NCI-H1436 (cell line): ENCODE data around the gene NPY4R.
"Not testable (repeated sequence)": the region's sequence is repeated elsewhere in the genome, so short reads cannot be mapped to it uniquely, and the experiment has no call there.

Source experiments
- DNase-seq: peaks from one replicate; lab custom pipeline; 2025; lab: John Stamatoyannopoulos, UW

The NPY4R gene

DNA sequence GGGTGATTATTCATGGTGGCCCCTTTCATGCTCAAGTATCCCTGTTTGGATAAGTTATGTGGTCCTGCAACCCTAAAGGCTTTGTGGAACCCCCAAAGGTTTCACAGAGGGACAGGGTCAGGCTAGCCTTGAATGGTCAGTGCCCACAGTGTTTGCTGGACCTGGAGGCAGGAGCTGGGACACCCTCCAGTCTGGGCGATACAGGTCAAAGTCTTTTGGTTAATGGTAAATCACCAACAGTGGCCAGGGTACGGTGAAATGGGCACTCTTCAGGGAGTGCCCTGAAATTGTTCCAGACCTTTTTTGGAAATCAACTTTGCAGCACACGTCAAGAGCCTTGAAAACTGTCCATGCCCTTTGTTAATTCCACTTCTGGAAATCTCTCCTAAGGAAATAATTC, 8.7 kb downstream of the NPY4R start:
- DNase-seq, result not testable (repeated sequence)

DNA sequence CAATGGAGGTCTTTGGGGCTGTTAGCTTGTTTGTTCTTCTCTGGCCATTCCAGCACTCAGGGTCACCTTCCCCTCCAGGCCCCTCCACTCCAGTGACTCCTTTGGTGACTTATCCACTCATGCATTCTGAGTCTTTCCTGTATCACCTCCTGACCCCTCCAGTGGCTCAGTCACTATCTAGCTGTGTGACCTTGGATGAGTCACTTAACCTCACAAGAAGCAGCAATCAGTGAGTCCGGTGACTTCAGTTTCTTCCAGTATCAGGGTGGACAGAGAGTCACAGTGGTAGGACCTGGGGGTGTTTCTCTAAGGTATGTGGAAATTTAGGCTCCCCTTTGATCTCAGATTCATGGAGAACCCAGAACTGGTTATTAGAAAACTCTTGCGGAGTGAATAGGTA, 9.8 kb downstream of the NPY4R start:
- DNase-seq, result not testable (repeated sequence)

DNA sequence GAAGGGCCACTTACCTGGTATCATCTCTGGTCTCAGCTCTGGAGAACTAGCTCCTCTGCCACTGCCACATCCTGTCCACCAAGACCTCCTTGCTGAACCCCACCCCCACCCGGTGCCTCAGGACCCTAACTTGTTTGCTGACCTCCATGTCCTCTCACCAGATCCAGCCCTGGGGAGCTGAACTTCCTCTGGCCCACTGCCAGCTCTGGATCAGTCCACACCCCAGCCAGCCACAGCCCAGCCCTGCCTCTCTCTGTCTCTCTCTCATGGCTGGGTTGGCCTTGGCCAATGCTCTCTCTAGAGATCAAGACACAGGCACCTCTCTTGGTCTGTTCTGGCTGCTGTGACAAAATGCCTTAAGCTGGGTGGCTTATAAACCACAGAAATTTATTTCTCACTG, 14.4 kb downstream of the NPY4R start:
- DNase-seq, result not testable (repeated sequence)

DNA sequence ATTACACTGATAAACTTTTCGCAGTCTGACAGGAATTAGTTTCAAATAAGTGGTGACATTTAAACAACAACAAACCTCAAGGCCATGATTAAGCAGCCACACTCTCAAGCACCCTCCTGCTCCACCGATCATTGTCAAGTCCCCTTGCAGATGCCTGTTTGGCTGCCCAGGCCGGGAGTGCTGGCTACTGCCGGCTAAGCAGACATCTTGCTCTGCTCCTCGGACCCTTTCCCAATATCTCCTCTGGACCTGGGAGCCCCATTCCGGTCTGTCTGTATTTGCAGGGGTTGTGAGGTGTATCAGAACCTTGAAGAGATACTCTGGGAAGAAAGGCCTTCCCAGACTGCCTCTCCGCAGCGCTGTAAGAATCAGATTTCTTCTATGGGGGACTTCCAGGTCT, 14.9 kb downstream of the NPY4R start:
- not testable (repeated sequence) for DNase-seq

DNA sequence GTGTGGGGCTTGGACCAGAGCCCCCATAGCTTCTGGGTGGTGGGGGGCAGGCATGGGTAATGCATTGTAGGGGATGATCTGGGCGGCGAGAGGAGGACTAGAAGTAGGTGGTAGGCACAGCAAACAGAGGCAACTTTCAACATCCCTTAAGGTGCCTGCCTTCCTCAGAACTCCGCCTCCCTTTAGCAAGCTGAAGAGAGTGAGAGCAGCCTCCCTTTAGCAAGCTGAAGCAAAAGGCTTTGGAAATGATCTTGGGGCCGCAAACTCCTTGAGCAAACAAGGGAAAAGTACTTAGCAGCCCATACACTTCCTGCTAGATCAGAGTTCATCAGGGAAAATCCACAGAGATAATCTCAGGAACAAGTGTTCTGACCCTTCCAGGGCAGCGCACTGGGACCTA, 18.3 kb downstream of the NPY4R start:
- DNase-seq, result not testable (repeated sequence)

DNA sequence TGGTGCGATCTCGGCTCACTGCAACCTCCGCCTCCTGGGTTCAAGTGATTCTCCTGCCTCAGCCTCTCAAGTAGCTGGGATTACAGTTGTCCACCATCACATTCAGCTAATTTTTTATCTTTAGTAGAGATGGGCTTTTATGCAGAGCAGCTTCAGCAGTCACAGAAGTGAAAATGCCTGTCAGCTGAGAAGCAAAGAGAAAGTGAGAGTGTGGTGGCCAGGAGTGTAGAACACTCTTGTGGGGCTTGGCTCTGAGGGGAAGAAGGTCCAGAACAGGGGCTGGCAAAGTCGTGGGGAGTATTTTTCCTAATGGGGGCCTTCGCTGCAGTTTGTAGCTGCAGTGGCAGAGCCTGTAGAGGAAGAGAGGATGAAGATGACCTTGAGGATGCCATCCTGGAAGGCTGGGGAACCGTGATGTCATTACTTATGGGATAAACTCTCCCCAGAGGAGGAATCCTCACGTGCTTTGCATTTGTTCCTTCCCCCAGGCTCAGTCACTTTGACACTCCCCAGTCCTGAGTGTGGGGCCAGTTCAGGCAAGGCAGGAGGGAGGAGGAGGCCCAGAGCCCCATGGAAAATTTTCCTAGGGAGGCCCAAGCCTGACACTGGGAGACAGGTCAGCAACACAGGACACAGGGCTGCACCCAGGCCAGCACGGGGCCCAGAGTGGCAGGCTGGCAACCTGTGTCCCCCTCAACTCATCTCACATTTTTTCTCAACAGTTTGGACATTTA, 20.2 kb downstream of the NPY4R start:
- DNase-seq, result not testable (repeated sequence)

DNA sequence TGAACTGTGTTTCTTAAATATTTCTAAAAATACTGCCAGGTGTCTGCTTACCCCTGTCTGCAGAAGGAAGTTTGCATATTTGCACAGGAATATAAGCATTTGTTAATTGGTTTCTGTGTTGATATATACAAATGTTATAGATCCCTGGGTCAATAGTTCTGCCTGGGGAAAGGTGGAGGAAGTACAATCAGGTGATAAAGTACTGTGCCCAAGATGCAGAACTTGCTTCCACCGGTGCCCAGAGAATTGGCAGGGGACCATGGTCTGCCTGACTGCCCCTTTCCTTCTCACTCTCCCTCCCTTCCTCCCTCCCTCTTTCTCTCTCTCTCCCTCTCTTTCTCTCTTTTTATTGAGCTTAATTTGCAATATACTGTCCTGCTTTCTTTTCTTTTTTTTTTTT, 22.3 kb downstream of the NPY4R start:
- DNase-seq, result not testable (repeated sequence)

DNA sequence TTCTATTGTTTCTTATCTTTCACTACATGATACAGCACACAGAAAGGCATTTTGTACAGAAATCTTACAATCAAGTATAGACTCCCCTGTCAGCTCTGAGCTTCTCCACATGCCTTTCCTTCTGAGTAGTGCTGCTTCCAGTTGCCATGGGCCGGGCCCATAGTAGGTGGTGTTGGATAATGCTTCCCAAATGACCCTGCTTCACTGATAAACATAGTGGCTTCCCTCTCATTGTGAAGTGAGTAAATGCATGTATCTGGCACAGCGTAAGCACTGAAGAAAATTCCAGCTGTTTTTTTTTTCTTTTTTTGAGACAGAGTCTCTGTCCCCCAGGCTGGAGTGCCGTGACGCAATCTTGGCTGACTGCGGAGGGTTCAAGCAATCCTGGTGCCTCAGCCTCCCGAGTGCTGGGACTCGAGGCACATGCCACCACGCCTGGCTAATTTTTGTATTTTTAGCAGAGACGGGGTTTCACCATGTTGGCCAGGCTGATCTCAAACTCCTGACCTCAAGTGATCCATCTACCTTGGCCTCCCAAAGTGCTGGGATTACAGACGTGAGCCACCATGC, 23.0 kb downstream of the NPY4R start:
- not testable (repeated sequence) for DNase-seq

DNA sequence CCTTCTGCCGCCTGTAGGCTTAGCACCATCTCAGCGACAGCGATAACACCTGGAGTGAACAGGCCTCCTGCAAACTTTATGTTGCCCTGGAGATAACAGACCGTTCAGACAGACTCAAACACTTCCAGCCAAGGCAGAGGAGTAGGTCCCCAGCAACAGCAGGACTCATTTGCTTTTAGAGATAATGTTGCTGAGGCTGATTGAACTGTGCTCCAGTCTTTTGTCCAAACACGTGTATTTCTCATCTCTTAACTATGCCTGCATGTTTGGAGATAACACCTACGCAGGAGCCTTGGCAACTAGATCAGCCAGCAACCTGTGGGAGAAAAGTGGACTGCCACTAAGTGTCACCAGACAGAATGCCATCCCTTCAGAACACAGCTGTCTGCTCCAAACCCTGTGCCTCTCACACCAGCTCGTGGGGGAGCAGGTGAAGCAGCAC, 23.9 kb downstream of the NPY4R start:
- DNase-seq, result not testable (repeated sequence)

DNA sequence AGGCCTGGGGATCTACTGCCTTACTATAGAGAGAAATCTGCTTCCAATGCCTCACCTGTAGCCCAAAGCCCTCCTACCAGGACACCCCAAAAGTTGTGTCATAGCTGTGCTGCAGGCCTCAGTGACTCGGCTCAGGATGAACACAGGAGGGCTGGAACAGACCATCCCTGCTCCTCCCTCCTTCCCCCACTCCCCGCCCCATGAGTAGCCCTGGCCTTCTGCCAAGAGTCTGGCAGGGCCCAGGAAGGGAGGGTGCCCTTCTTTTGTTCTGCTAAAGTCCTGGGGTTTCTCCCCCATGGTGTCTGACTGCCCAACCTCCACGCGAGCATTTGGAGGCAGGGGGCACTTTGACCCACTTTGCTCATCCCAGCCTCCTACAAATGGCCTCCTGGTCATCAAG, 24.8 kb downstream of the NPY4R start:
- not testable (repeated sequence) for DNase-seq

DNA sequence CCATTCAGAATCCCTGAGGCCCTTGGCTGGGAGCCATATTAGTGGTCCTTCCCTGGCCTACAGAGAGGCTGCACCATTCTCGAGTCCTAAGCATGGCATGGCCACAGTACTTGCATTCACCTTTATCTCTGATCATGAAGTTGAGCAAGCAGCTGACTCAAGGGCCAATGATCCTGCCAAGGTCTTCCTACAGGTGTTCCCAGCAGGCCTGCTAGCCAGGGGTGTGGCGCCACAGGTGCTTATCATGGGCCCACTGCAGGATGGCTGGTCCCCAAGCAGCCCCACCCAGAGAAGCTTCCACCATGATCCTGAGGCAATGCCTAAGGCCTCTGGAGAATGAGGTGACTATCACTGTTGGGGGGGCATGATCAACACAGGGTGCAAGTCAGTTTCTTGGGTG, 42.2 kb downstream of the NPY4R start:
- not testable (repeated sequence) for DNase-seq

DNA sequence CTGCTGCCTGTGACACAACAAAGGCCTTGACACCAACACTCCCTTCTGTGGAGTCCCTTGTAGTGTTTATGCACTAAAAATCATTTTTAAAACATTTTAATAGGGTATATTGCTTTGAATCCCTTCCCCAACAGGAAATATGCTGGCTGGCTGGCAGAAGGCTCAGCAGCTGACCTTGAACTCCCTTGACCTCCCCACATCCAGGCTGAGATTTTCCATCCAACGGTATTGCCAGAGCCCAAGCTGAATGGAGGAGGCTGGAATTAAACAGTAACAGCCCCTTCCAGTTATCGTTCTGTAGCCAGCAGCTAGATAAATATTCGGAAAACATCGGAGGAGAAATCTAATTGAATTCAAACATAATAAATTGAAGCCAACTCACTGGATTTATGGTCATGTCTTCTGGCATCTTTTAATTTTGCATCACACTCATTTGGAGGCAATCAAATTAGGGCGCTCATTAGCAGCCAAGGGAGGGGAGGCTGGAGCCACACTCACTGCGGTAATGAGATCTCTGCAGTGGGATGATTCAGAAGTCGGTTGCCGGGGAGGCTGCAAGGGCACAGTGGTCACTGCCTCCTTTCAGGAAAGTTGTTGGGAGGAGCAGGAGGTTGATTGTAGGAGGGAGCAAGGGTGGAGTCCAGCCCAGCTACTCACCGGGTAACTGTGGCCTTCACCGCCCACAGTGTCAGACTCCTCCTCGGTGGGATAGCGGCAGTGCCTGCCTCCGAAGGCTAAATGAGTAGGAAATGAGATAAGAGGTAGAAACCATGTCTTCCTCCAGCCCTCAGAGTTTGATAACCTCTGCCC, 46.0 kb downstream of the NPY4R start:
- not testable (repeated sequence) for DNase-seq

DNA sequence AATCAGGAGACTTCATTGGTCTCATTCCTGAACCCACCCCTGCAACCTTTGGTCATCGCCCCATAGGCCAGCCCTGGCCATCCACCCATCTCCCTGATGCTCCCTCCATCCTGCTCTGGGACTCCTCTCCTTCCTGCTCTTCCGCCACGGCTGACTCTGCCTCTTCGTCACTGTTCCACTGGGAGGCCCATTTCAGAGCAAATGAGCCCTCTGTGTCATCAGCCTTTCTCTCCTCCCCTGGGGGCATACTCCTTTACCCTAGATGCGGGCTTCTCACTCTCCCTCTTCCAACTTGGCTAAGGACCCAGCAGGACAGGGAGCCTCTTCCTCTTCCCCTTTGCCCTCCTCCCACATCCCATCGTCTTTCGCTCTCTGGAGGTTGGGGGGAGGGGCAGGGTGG, 47.5 kb downstream of the NPY4R start:
- DNase-seq, result not testable (repeated sequence)

DNA sequence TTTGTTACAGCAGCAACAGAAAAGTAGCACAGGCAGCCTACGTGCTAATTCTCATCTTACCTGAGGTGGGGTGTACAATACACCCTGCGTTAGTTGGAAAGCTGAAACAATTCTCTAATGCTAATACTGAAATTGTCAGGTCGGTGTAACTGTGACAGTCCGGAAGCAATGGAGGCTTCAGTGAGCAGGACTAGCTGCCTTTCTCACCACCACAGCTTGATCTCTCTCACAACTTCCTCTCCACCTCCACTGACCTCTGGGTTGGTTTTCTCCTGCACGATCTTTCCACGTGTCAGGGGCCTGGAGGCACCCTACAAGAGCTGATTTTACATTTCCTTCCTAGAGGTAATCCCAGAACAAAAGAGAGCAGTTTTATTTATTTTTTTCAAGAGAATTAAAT, 50.5 kb downstream of the NPY4R start:
- DNase-seq, result not testable (repeated sequence)

DNA sequence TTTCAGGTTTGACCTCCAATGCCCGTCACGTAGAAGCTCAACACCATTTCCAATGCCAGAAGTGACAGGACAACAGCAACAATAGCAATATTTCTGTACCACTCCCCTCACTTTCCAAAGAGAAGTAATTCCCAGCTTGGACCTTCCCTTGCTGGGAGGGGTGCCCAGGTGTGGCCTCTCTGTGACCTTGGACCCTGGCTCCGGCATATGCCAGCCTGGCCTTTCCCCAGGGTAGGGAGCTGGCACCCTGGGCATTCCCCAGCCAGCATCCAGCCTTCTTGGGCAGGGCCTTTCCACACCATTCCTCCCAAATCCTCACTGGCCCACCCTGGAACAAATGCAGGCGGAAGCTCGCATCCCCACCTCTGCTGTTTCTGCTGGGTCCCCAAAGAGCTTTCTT, 53.1 kb downstream of the NPY4R start:
- DNase-seq, result not testable (repeated sequence)

DNA sequence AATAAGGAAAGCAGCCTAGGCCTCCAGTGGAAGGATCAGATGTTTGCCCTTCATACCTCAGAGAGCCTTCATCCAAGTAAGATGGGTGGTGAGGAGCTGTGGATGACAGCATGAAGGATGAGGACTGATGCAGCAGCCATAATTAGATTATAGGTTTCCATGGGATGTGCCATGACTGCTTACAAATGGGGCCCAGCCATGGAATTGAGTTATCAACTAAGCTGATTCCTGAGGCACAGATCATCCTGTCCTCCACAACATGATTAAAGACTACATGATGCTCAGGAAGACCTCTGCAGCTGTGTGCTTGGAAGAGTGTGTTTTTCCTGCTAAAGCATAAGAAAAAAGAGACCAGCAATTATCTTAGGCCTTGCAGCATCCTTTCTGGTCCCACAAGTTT, 54.6 kb downstream of the NPY4R start:
- not testable (repeated sequence) for DNase-seq
